HUES48 (cell line): ENCODE measurements around the gene ITGB8.

ENCODE experiments used
- H3K27ac ChIP-seq: one replicate; pipeline ENCODE4 v1.7.0; 2013; ENCODE audit warnings: low read depth, low read length, inconsistent platforms
- H3K27me3 ChIP-seq: 2 replicates; pipeline ENCODE4 v1.6.1; 2013; ENCODE audit warnings: mild to moderate bottlenecking, low read length; ENCODE audit not compliant: control insufficient read depth, insufficient read depth
- H3K36me3 ChIP-seq: 2 replicates; pipeline ENCODE4 v1.6.1; 2013; ENCODE audit warnings: low read length; ENCODE audit not compliant: control insufficient read depth, insufficient read depth
- H3K4me1 ChIP-seq: 2 replicates; pipeline ENCODE4 v1.6.1; 2013; ENCODE audit warnings: mild to moderate bottlenecking, low read length; ENCODE audit not compliant: control insufficient read depth, insufficient read depth
- H3K4me3 ChIP-seq: 2 replicates; pipeline ENCODE4 v1.5.1; 2013; ENCODE audit warnings: mild to moderate bottlenecking, low read depth, low read length
- H3K9ac ChIP-seq: 2 replicates; pipeline ENCODE4 v1.6.1; 2013; ENCODE audit warnings: mild to moderate bottlenecking, low read depth, low read length, moderate library complexity
- H3K9me3 ChIP-seq: 2 replicates; pipeline ENCODE4 v1.6.1; 2013; ENCODE audit warnings: low read length; ENCODE audit not compliant: control insufficient read depth, insufficient read depth

The ITGB8 gene

DNA sequence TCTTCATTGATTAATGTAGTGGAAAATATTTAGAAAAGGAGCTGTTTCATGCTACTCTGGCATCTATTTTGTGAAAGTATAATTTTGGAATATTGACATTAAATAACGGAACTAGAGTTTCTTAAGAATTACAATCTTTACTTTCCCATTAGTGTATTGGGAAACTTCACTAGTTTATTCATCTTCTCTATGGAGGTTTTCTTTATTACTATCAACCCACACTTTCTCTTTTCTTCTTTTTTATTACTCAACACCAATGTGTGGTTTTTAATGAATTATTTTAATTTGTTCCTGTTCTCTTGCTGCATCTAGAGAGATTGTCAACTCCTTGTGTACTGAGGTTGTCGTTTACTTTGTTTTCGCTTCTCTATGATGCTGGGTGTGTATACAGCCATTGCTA, 20.4 kb upstream of the ITGB8 start:
- no peaks in the 10 kb centered on the region for H3K27me3 ChIP-seq
- H3K4me3 ChIP-seq, result no peak overlapping the region
- H3K9me3 ChIP-seq, result no peaks in the 10 kb centered on the region
- no peak overlapping the region for H3K9ac ChIP-seq
- H3K36me3 ChIP-seq, result no peaks in the 10 kb centered on the region
- H3K27ac ChIP-seq, result no peak overlapping the region
- H3K4me1 ChIP-seq, result peaks cover 25% of the 10 kb centered on the region

DNA sequence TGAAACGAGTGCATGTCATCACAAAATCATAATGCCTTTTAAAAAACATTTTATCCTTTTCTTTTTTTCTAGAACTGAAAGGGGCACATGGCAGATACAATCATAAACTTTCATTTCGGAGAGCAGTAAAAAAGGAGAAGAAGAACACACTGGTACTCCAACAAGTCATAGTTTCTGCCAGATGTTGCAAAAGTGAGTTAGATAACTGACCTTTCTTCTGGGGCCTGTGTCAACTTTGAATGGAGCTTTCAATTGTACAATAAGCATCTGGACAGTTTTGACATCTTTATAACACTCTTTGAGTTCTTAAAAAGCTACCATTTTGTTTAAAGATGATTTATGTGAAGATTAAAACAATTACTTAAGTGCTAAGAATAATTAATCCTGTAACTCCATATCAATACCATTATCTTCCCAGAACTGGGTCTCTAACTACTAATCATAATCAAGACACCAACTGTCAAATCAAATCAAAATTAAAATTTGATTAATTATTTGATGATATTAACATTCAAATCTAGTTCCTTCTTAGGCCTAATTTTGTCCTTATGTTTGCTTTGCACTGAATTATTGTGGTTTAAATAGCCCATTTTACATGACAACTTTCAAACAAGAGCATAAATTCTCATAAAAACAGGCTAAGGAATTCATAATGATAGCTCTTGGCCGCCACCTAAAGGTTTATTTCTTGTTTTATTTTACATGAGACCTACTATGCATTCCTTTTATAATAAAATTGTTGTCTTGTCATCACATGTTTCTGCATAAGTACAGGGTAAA, 19.5 kb upstream of the ITGB8 start:
- no peaks in the 10 kb centered on the region for H3K9me3 ChIP-seq
- H3K9ac ChIP-seq, result no peak overlapping the region
- H3K36me3 ChIP-seq, result no peaks in the 10 kb centered on the region
- H3K4me1 ChIP-seq, result peaks cover 23% of the 10 kb centered on the region
- H3K4me3 ChIP-seq, result no peak overlapping the region
- no peaks in the 10 kb centered on the region for H3K27me3 ChIP-seq
- H3K27ac ChIP-seq, result no peak overlapping the region

DNA sequence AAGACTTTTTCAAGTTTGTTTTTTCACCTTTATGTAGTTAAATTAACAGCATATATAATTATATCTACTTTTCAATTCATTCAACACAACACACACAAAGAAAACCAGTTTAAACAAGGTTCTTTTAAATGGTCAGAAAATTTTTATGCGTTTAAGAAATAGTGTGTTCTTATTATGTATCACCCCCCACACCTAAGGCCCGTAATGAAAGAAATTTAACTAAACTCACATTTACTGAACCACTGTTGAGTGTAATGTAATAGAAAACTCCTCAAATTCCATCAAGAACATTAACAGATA, 19.0 kb upstream of the ITGB8 start:
- Histone ChIP-seq H3K36me3 (no peaks in the 10 kb centered on the region), H3K27ac (no peak overlapping the region), H3K9me3 (no peaks in the 10 kb centered on the region), H3K4me3 (no peak overlapping the region), H3K4me1 (peaks cover 18% of the 10 kb centered on the region), H3K9ac (no peak overlapping the region), H3K27me3 (no peaks in the 10 kb centered on the region)

DNA sequence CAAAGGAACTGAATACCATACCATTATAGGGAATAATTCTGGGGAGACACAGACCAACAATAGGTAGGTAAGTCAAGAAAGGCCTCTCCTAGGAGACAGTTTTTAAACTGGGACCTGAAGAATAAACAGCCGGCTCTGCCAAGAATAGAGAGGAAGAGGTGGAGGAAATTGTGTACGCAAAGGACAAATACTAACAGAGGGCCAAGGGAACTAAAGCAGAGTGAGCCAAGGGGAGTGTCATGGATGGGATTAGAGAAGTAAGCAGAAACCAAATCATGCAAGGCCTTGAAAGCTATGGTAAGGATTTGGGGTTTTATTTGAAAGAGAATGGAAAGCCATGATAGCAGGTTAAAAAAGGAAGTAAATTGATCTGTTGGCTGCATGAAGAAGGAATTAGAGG, 18.1 kb upstream of the ITGB8 start:
- no peak overlapping the region for H3K9ac ChIP-seq
- peaks cover 9% of the 10 kb centered on the region for H3K4me1 ChIP-seq
- no peak overlapping the region for H3K27ac ChIP-seq
- H3K27me3 ChIP-seq, result no peaks in the 10 kb centered on the region
- no peaks in the 10 kb centered on the region for H3K9me3 ChIP-seq
- no peak overlapping the region for H3K4me3 ChIP-seq
- H3K36me3 ChIP-seq, result no peaks in the 10 kb centered on the region

DNA sequence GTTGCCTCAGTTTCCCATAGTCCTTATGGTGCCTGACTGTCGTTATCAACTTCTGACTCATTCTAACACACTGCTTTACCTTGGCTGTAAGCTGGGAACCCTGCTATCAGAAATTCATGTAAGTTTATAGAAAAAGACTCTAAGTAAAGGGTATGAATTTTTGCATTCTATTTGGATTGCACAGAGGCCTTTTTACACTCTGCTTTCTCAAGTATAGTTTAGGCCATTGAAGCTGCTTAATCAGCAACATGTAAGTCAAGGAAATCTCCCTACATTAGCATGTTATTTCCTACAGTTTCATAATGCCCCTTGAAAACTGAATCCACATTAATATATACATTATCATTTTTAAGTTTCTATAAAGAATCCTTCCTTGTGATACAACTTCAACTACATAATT, 17.1 kb upstream of the ITGB8 start:
- no peak overlapping the region for H3K9ac ChIP-seq
- H3K4me1 ChIP-seq, result peaks cover 3% of the 10 kb centered on the region; the same call in 1 of the 2 replicates
- H3K36me3 ChIP-seq, result no peaks in the 10 kb centered on the region
- H3K9me3 ChIP-seq, result no peaks in the 10 kb centered on the region
- no peak overlapping the region for H3K27ac ChIP-seq
- no peak overlapping the region for H3K4me3 ChIP-seq
- H3K27me3 ChIP-seq, result no peaks in the 10 kb centered on the region

DNA sequence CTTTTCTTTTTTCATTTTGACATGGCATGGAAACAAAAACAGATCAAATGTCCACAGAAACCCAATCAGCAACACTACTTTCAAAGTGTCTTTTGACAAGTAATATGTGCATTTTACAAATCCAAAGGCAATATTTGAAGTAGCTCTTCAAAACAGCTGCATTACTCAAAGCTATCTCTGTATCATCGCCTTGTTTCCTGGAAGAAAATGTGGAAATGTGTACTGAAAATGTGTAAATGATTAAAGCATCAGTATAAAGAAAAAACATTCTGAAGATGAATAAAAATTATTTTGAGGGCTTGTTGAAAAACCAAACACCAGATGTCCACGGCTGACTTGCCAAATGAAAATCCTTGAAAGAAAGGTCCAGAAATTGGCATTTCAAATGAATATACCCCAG, 16.5 kb upstream of the ITGB8 start:
- H3K4me3 ChIP-seq, result no peak overlapping the region
- no peaks in the 10 kb centered on the region for H3K27me3 ChIP-seq
- no peaks in the 10 kb centered on the region for H3K36me3 ChIP-seq
- H3K9ac ChIP-seq, result no peak overlapping the region
- peaks cover 3% of the 10 kb centered on the region; the same call in 1 of the 2 replicates for H3K4me1 ChIP-seq
- H3K27ac ChIP-seq, result no peak overlapping the region
- H3K9me3 ChIP-seq, result no peaks in the 10 kb centered on the region

DNA sequence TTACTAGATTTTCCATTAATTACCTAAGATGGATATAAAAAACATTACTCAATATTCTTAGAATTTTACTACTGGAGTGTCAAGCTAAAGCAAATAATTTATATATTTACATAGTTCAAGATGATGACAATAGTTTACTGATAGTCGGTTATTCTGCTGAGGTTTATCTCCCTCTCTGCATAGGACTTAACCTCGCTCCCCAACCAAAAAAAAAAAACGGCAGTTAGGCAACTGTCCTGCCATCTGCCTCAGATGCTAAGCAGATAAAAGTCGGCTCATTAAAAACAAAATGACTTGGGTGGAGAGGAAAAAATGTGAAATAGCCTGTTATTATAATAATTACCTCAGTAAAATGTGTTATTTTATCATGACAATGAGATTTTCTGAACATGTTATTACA, 14.0 kb upstream of the ITGB8 start:
- Histone ChIP-seq H3K4me3 (no peak overlapping the region), H3K9me3 (no peaks in the 10 kb centered on the region), H3K27ac (no peak overlapping the region)

DNA sequence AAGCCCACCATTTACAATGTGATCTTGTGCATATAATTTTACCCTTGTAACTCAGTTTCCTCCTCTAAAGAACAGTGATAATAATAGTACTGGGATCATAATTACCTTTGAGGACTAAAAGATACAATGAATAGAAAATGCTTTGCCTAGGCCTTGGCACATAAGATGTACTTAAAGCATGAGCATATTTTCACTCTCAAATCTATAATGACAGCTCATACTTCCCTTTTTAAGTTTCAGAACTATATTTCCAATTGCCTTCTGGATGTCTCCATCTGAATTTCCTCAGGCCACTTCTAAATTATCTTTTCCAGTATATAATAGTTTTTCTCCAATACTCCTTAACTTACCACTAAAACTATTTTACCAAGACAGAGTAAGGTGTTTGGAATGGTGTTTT, 13.3 kb upstream of the ITGB8 start:
- Histone ChIP-seq H3K4me3 (no peak overlapping the region), H3K27me3 (no peaks in the 10 kb centered on the region), H3K27ac (no peak overlapping the region), H3K9ac (no peak overlapping the region), H3K4me1 (0 out of 2 replicates have a peak, but pooled peaks cover 3% of the 10 kb centered on the region), H3K36me3 (no peaks in the 10 kb centered on the region), H3K9me3 (no peaks in the 10 kb centered on the region)

More for the DNA sequence above, 14.0 kb upstream of the ITGB8 start:
- Histone ChIP-seq H3K27me3 (no peaks in the 10 kb centered on the region), H3K4me1 (0 out of 2 replicates have a peak, but pooled peaks cover 3% of the 10 kb centered on the region), H3K9ac (no peak overlapping the region), H3K36me3 (no peaks in the 10 kb centered on the region)

DNA sequence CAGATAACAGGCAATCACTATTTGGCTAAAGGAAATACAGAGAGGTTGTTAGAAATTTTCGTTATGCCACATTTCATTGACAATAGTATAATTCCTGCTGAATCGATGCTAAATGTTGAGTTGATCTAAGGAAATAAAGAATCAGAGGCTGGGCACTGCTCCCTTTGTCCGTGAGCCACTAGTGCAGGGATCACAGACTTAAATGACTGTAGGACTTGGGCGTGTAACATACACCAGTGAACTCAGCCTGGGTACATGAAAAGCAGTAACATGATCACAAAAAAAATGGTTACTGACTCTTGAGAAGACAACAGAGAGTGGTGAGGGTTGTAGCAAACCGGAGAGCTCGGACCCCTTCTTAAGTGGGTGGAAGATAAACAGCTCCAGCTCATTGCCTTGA, 11.8 kb upstream of the ITGB8 start:
- Histone ChIP-seq H3K27me3 (no peaks in the 10 kb centered on the region), H3K4me1 (0 out of 2 replicates have a peak, but pooled peaks cover 5% of the 10 kb centered on the region), H3K27ac (no peak overlapping the region), H3K4me3 (no peak overlapping the region), H3K9me3 (no peaks in the 10 kb centered on the region), H3K9ac (no peak overlapping the region), H3K36me3 (no peaks in the 10 kb centered on the region)

DNA sequence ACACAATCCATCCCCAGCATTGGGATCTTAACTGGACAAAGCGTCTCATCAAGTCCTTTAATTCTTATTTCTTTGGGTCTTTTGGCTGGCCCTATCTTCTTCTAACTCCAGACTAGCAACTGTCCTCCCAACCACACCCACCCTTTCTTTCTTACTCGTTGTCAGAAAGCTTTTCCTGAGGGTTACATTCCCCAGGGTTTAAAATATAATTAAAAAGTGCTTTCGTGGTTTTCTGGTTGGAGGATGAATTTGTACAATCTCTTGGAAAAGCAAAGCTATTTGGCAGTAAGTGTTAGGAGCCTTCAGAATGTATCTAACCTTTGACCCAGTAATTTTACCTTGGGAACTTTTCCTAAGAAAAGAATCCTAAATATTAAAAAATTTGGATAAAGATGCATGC, 10.4 kb upstream of the ITGB8 start:
- H3K36me3 ChIP-seq, result no peaks in the 10 kb centered on the region
- no peaks in the 10 kb centered on the region for H3K9me3 ChIP-seq
- H3K27ac ChIP-seq, result no peak overlapping the region
- H3K4me1 ChIP-seq, result 0 out of 2 replicates have a peak, but pooled peaks cover 5% of the 10 kb centered on the region
- no peaks in the 10 kb centered on the region for H3K27me3 ChIP-seq
- no peak overlapping the region for H3K9ac ChIP-seq
- no peak overlapping the region for H3K4me3 ChIP-seq

DNA sequence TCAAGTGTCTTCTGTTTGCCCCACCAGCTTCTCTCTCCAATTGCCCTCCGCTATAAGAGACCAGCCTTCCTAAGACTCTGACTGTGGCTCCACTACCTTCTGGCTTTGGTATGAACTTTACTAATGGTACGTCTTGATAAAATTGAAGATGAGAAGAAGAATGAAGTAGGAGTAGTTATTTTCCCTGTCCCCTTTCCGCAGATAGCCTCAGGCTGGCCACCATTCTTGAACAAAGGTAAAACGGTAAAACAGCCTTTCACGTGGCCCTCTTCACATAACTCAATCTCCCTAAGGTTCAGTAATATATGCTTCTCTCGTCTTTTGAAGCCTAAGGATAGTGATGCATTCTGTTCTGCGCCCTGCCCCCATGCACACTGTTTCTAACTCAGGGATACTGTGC, 9.9 kb upstream of the ITGB8 start:
- H3K4me3 ChIP-seq, result no peak overlapping the region

More for the DNA sequence above, 9.9 kb upstream of the ITGB8 start:
- Histone ChIP-seq H3K27me3 (no peaks in the 10 kb centered on the region), H3K4me1 (0 out of 2 replicates have a peak, but pooled peaks cover 5% of the 10 kb centered on the region), H3K9ac (no peak overlapping the region), H3K9me3 (no peaks in the 10 kb centered on the region), H3K36me3 (no peaks in the 10 kb centered on the region), H3K27ac (no peak overlapping the region)
